Effector memory CD4-positive, alpha-beta T cell (primary cell): ENCODE data around the gene DMRTA2.

Source experiments
- DNase-seq, 3 donors: peaks; one replicate each; pipeline ENCODE4 v3.0.0-alpha.2; 2020
- H3K27ac ChIP-seq: 2 replicates; pipeline ENCODE4 v1.7.0; 2013; ENCODE audit warnings: mild to moderate bottlenecking, low read length, moderate library complexity; ENCODE audit not compliant: insufficient read depth, poor library complexity, severe bottlenecking
- H3K27me3 ChIP-seq: replicated peaks from 2 replicates; pipeline ENCODE4 v1.7.0; 2013; ENCODE audit warnings: mild to moderate bottlenecking, low read length; ENCODE audit not compliant: insufficient read depth, control insufficient read depth, poor library complexity, severe bottlenecking
- H3K36me3 ChIP-seq: 2 replicates; pipeline ENCODE4 v1.7.0; 2013; ENCODE audit warnings: mild to moderate bottlenecking, low read length, moderate library complexity; ENCODE audit not compliant: control insufficient read depth, insufficient read depth
- H3K4me1 ChIP-seq: 2 replicates; pipeline ENCODE4 v1.7.0; 2013; ENCODE audit warnings: low read length, mild to moderate bottlenecking; ENCODE audit not compliant: control insufficient read depth, insufficient read depth, poor library complexity, severe bottlenecking
- H3K4me3 ChIP-seq: 2 replicates; pipeline ENCODE4 v1.7.0; 2013; ENCODE audit warnings: low read length, low read depth, mild to moderate bottlenecking; ENCODE audit not compliant: insufficient read depth, poor library complexity, severe bottlenecking
- H3K9me3 ChIP-seq: 2 replicates; pipeline ENCODE4 v1.7.0; 2013; ENCODE audit warnings: mild to moderate bottlenecking, low read length, moderate library complexity; ENCODE audit not compliant: control insufficient read depth
- total RNA-seq, 3 donors: gene quantifications; one replicate each; lab custom pipeline; 2026; lab: John Stamatoyannopoulos, UW

DMRTA2 gene
- 0 reads per million in 3 donors for total RNA-seq

DNA sequence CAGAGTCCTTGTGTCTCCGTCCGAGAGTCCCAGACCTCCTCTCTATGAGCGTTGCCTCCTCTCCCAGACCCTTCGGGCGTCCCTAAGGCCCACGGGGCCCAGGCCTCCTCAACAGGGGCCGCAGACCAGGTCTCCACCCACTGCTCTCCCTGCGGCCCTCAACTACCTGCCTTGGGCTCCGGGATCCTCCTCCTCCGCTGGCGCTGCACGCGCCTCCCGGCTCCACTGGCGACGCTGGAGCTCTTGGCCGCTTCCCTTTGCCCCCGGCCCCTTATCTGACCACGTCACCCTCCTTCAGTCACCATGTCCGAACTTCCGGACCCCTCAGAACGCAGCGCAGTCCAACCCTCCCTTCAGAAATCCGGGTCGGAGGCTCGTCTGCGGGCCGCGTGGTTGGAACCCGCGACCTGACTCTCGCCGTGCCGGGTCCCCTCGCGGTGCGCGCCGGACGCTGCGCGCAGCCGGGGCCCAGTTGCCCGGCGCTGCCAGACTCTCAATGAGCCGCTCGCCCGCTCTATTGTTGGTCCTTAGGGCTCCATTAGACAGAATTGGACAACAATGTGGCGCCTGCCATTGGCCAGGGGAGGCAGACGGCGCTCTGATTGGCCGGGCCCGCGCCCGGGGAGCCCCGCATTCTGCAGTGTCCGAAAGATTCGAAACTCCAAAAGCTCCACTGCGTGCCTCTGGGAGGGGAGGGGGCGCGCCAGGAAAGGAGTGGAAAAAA lies at the start of gene DMRTA2:
TSS of gene DMRTA2 (minus strand) at position 498 of the 724 bp plus-strand sequence. CDS start 1,907 bp downstream, outside the sequence.
- DNase-seq, result no peak
- Histone ChIP-seq H3K4me1 (peaks cover 40% of the 10 kb centered on the region), H3K36me3 (no peaks in the 10 kb centered on the region), H3K4me3 (peak within 1 kb of the TSS; percentile 53), H3K27ac (no peak within 1 kb of the TSS), H3K27me3 (peaks cover 69% of the 10 kb centered on the region), H3K9me3 (no peaks in the 10 kb centered on the region)

DNA sequence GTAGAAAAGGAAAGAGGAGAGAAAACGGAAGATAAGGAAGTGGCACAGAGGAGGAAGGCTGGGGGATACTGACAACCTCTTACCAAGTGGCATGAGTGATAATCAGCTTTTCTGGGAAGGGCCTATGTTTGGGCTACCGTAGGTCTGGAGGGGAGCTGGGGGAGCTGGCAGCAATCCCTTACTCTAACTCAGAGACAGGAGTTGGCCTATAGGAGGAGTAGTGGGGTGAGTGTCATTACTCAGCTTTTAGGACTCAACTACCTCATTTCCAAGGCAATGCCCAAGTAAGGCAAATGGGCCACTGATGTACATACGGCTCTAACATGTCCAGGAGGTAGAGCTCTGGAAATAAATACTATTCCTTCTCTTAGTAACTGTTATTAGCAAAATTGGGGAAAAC lies 48.7 kb upstream of the DMRTA2 start:
- Histone ChIP-seq H3K4me1 (no peaks in the 10 kb centered on the region), H3K36me3 (peaks cover 17% of the 10 kb centered on the region), H3K9me3 (no peaks in the 10 kb centered on the region), H3K27ac (no peak overlapping the region), H3K27me3 (no peaks in the 10 kb centered on the region), H3K4me3 (no peak overlapping the region)
- DNase-seq, result no peak

GRCh38 chr1:50462964-50463363 lies 39.7 kb upstream of the DMRTA2 start:
- Histone ChIP-seq H3K36me3 (no peaks in the 10 kb centered on the region), H3K27ac (no peak overlapping the region), H3K4me3 (no peak overlapping the region), H3K9me3 (no peaks in the 10 kb centered on the region), H3K27me3 (no peaks in the 10 kb centered on the region), H3K4me1 (no peaks in the 10 kb centered on the region)
- DNase-seq, result no peak

- Histone ChIP-seq H3K27ac (no peak overlapping the region), H3K9me3 (no peaks in the 10 kb centered on the region), H3K4me3 (no peak overlapping the region), H3K27me3 (no peaks in the 10 kb centered on the region), H3K36me3 (no peaks in the 10 kb centered on the region), H3K4me1 (no peaks in the 10 kb centered on the region)
- no peak for DNase-seq
Observed at GRCh38 chr1:50458507-50458906, 35.3 kb upstream of the DMRTA2 start.

GRCh38 chr1:50454911-50455310 lies 31.7 kb upstream of the DMRTA2 start:
- no peak overlapping the region for H3K4me3 ChIP-seq

DNA sequence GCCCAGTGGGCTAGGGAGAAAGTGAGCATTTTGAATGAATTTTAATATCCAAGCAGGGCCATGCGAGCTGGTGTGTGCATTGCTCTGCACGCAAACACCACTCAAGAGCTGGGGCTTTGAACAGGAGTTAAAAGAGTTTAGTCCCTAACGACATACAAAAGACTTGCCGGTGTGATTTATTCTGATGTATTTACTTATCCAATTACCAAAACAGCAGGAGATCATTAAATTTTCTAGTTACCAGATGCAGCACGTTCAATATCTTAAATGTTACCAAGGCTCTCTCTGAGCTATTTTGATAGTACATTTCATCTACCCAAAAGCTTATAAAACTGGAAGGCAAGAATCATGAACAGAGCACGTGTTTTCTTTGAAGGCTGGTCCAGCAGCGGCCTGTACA lies 30.0 kb upstream of the DMRTA2 start:
- H3K27ac ChIP-seq, result no peak overlapping the region
- H3K4me1 ChIP-seq, result peaks cover 2% of the 10 kb centered on the region
- no peaks in the 10 kb centered on the region for H3K9me3 ChIP-seq
- no peak for DNase-seq
- H3K27me3 ChIP-seq, result no peaks in the 10 kb centered on the region
- H3K36me3 ChIP-seq, result no peaks in the 10 kb centered on the region
- H3K4me3 ChIP-seq, result no peak overlapping the region

More at GRCh38 chr1:50454911-50455310, 31.7 kb upstream of the DMRTA2 start:
- DNase-seq, result no peak
- Histone ChIP-seq H3K27ac (no peak overlapping the region), H3K36me3 (no peaks in the 10 kb centered on the region), H3K4me1 (peaks cover 2% of the 10 kb centered on the region), H3K9me3 (no peaks in the 10 kb centered on the region), H3K27me3 (no peaks in the 10 kb centered on the region)

DNA sequence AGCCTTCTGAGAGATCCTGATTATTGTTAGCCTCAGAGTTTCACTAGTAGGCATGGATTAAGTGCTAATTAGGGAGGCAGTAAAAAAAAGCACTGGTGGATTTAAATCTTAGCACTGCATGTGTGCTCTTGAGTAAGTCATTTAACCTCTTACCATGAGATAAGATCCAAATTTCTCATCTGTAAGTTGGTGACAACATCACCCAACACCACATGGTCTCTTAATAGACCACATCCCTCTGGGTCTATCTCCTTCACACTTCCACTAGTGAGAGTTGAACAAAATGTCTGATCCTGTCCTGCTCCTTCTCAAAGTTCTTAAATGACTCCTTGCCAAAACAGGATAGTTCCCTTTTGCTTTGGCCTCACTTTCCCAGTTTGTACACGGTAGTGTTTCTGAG lies 29.5 kb upstream of the DMRTA2 start:
- Histone ChIP-seq H3K4me1 (peaks cover 2% of the 10 kb centered on the region), H3K36me3 (no peaks in the 10 kb centered on the region), H3K27me3 (no peaks in the 10 kb centered on the region), H3K4me3 (no peak overlapping the region), H3K27ac (no peak overlapping the region), H3K9me3 (no peaks in the 10 kb centered on the region)
- DNase-seq, result no peak

GRCh38 chr1:50450861-50451653 lies 27.8 kb upstream of the DMRTA2 start:
- Histone ChIP-seq H3K27ac (no peak overlapping the region), H3K9me3 (no peaks in the 10 kb centered on the region), H3K4me1 (peaks cover 2% of the 10 kb centered on the region), H3K27me3 (no peaks in the 10 kb centered on the region), H3K36me3 (no peaks in the 10 kb centered on the region), H3K4me3 (no peak overlapping the region)
- DNase-seq, result no peak

- no peaks in the 10 kb centered on the region for H3K9me3 ChIP-seq
- H3K27ac ChIP-seq, result no peak overlapping the region
- H3K36me3 ChIP-seq, result no peaks in the 10 kb centered on the region
- no peak for DNase-seq
- H3K27me3 ChIP-seq, result no peaks in the 10 kb centered on the region
- H3K4me1 ChIP-seq, result peaks cover 2% of the 10 kb centered on the region
- no peak overlapping the region for H3K4me3 ChIP-seq
Observed at GRCh38 chr1:50447961-50448360, 24.7 kb upstream of the DMRTA2 start.

DNA sequence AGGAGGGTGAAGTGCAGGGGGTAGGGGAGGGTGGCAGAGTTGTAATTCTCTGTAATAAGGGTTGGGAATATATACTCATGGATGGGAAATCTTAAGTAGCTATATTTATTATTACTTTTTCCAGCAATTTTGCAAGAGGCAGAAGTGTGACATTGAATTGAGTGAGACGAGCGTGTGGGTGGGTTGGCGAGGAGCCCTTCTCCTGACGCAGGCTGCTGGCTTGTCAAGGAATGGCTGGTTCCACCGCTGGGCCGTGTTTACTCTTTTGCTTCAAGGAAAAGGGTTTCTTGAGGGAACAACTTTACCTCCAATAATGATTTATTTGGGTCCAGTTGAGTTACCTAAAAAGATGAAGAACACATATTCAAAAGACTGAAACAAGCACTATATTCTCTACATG lies 17.9 kb upstream of the DMRTA2 start:
- Histone ChIP-seq H3K4me1 (no peaks in the 10 kb centered on the region), H3K9me3 (no peaks in the 10 kb centered on the region), H3K27me3 (no peaks in the 10 kb centered on the region), H3K36me3 (no peaks in the 10 kb centered on the region), H3K4me3 (no peak overlapping the region), H3K27ac (no peak overlapping the region)
- DNase-seq, result no peak
